Left lung (tissue), 10 donors: ENCODE measurements around the gene SPATA1. TPM values are rescaled to one million over a fixed set of nuclear protein-coding genes. Genes with fewer than 3 reads are reported as not detected.

ENCODE experiments used
- ATAC-seq: fragments of 200-7000 bp; cut with Tn5 transposase; one replicate; pipeline ENCODE4 v1.9.1; 2020; ENCODE audit warnings: moderate library complexity
- DNase-seq, 4 donors: peaks; one replicate each; pipeline ENCODE4 v3.0.0-alpha.2; 2013 to 2020
- H3K27ac ChIP-seq, 2 donors: fragments of 200-600 bp; sonication (generic) in 1 of 2; one replicate each; pipeline versions ENCODE4 v1.5.0 to v1.8.0; 2020 to 2021
- H3K27me3 ChIP-seq, 2 donors: fragments of 200-600 bp; sonication (generic) in 1 of 2; one replicate each; pipeline versions ENCODE4 v1.5.0 to v1.8.0; 2020 to 2021
- H3K36me3 ChIP-seq, 2 donors: fragments of 200-600 bp; sonication (generic) in 1 of 2; one replicate each; pipeline versions ENCODE4 v1.5.0 to v1.8.0; 2020 to 2021
- H3K4me1 ChIP-seq, 2 donors: fragments of 200-600 bp; one replicate each; pipeline ENCODE4 v1.8.0; 2021
- H3K4me3 ChIP-seq, 2 donors: fragments of 200-600 bp; sonication (generic) in 1 of 2; one replicate each; pipeline versions ENCODE4 v1.5.0 to v1.8.0; 2020 to 2021; ENCODE audit warnings: mild to moderate bottlenecking in 1 of 2
- H3K9me3 ChIP-seq, 2 donors: fragments of 200-600 bp; sonication (generic) in 1 of 2; one replicate each; pipeline versions ENCODE4 v1.5.0 to v1.8.0; 2020 to 2021
- CTCF ChIP-seq, 2 donors: fragments of 200-600 bp; sonication (generic) in 1 of 2; IDR thresholded peaks; one replicate each; pipeline versions ENCODE4 v1.5.0 to v1.8.0; 2021; ENCODE audit warnings: antibody characterized with exemption in 2 of 2
- intact Hi-C, 2 donors: fragments of 100-400 bp; cut with DNase I; formaldehyde crosslinking; loops; one replicate each; pipeline versions ENCODE4 v1.11.2 to v1.14.2; 2022
- polyA plus RNA-seq, 6 donors: library from polyadenylated mRNA; unstranded; fragments of 120-200 nt; gene quantifications; one replicate each; pipeline ENCODE4 v1.2.1, GENCODE V29; 2013; ENCODE audit not compliant: insufficient read length in 6 of 6
- total RNA-seq, 2 donors: library from RNA; stranded (reverse); fragmentation: NEBNext Ultra II Directional; extraction: Animal tissue kit (Norgen Biotek cat#: 25700); gene quantifications; one replicate each; pipeline ENCODE4 v1.2.1, GENCODE V29; 2021
- donor health status: DM: no; HTN: yes; CAD: no.
- donor health status: DM: no; HTN: no; CAD: no.

SPATA1 gene
- total and polyA plus RNA-seq, 8 donors = 1.3 to 4.0 (median 3.4) TPM

- peaks cover 0 to 13% of the 10 kb centered on the region in 2 donors for H3K36me3 ChIP-seq
- H3K4me3 ChIP-seq = peak within 1 kb of the TSS; percentile 64 to 70
- peaks cover 0 to 4% of the 10 kb centered on the region in 2 donors for H3K9me3 ChIP-seq
- no peak for TF ChIP-seq CTCF (IDR thresholded peaks at IDR 0.05)
- DNase-seq = peak; percentile 75 to 92 (median 78)
- peaks cover 17 to 31% of the 10 kb centered on the region in 2 donors for H3K27me3 ChIP-seq
- ATAC-seq = peak; percentile 96
- H3K4me1 ChIP-seq = peaks cover 0 to 29% of the 10 kb centered on the region in 2 donors
- H3K27ac ChIP-seq = peak within 1 kb of the TSS; percentile 80 to 93
- intact Hi-C loops = no loop called here
These were observed 27.0 kb upstream of the SPATA1 start, which contains the start of gene RPF1 for GRCh38 chr1:84478876-84479868. RPF1 (plus strand) TSS chr1:84479266; CDS start chr1:84479282, 16 bp downstream.

GRCh38 chr1:84479998-84480397 lies 26.2 kb upstream of the SPATA1 start:
- intact Hi-C loops = no loop called here
- peak overlapping the region; percentile 80 to 93 for H3K27ac ChIP-seq
- ATAC-seq = peak; percentile 16
- peaks cover 0 to 29% of the 10 kb centered on the region in 2 donors for H3K4me1 ChIP-seq
- no peak for TF ChIP-seq CTCF (IDR thresholded peaks at IDR 0.05)
- H3K9me3 ChIP-seq = peaks cover 0 to 4% of the 10 kb centered on the region in 2 donors
- no peak for DNase-seq
- peak overlapping the region; percentile 64 to 70 for H3K4me3 ChIP-seq
- peaks cover 14 to 23% of the 10 kb centered on the region in 2 donors for H3K27me3 ChIP-seq
- H3K36me3 ChIP-seq = peaks cover 0 to 22% of the 10 kb centered on the region in 2 donors

GRCh38 chr1:84480650-84481049 lies 25.5 kb upstream of the SPATA1 start:
- TF ChIP-seq CTCF (IDR thresholded peaks at IDR 0.05) = no peak
- intact Hi-C loops = no loop called here
- peak overlapping the region in 1 of 2 donors; percentile 70 for H3K4me3 ChIP-seq
- no peak overlapping the region for H3K27ac ChIP-seq
- ATAC-seq = no peak
- H3K36me3 ChIP-seq = peaks cover 0 to 28% of the 10 kb centered on the region in 2 donors
- peaks cover 0 to 29% of the 10 kb centered on the region in 2 donors for H3K4me1 ChIP-seq
- DNase-seq = no peak
- peaks cover 12 to 17% of the 10 kb centered on the region in 2 donors for H3K27me3 ChIP-seq
- H3K9me3 ChIP-seq = peaks cover 0 to 4% of the 10 kb centered on the region in 2 donors

GRCh38 chr1:84481317-84481716 lies 24.9 kb upstream of the SPATA1 start:
- H3K9me3 ChIP-seq = peaks cover 0 to 4% of the 10 kb centered on the region in 2 donors
- ATAC-seq = no peak
- H3K4me3 ChIP-seq = no peak overlapping the region
- no peak for DNase-seq
- H3K36me3 ChIP-seq = peaks cover 0 to 28% of the 10 kb centered on the region in 2 donors
- intact Hi-C loops = no loop called here
- peaks cover 5 to 16% of the 10 kb centered on the region in 2 donors for H3K27me3 ChIP-seq
- H3K27ac ChIP-seq = no peak overlapping the region
- TF ChIP-seq CTCF (IDR thresholded peaks at IDR 0.05) = no peak
- H3K4me1 ChIP-seq = peaks cover 0 to 29% of the 10 kb centered on the region in 2 donors

GRCh38 chr1:84488107-84488506 lies 18.1 kb upstream of the SPATA1 start:
- Histone ChIP-seq H3K27me3 (no peaks in the 10 kb centered on the region), H3K4me3 (no peak overlapping the region), H3K27ac (no peak overlapping the region), H3K9me3 (no peaks in the 10 kb centered on the region), H3K4me1 (peaks cover 0 to 18% of the 10 kb centered on the region in 2 donors), H3K36me3 (peaks cover 0 to 62% of the 10 kb centered on the region in 2 donors)
- DNase-seq (no peak), ATAC-seq (no peak)
- TF ChIP-seq CTCF (IDR thresholded peaks at IDR 0.05) = no peak
- intact Hi-C loops = no loop called here
